GM18502 (cell line): ENCODE measurements around the gene LCE1C.

ENCODE experiments used
- ATAC-seq: cut with Tn5 transposase; IDR thresholded peaks from one replicate; pipeline ENCODE4 v1.9.1; 2021; ENCODE audit warnings: mild to moderate bottlenecking; ENCODE audit not compliant: unreplicated experiment, poor library complexity

The LCE1C gene

GRCh38 chr1:152806576-152806975 is at the start of gene LCE1C:
LCE1C (minus strand) TSS chr1:152806651; CDS start chr1:152805478, 1,173 bp downstream.
- ATAC-seq: no peak

- ATAC-seq: no peak
Observed at GRCh38 chr1:152855661-152856060, 49.2 kb upstream of the LCE1C start.

GRCh38 chr1:152842556-152842955 is 36.1 kb upstream of the LCE1C start, which contains the start of gene LCE6A:
LCE6A (plus strand) TSS chr1:152842856; CDS start chr1:152843521, 665 bp downstream.
- ATAC-seq: no peak

DNA sequence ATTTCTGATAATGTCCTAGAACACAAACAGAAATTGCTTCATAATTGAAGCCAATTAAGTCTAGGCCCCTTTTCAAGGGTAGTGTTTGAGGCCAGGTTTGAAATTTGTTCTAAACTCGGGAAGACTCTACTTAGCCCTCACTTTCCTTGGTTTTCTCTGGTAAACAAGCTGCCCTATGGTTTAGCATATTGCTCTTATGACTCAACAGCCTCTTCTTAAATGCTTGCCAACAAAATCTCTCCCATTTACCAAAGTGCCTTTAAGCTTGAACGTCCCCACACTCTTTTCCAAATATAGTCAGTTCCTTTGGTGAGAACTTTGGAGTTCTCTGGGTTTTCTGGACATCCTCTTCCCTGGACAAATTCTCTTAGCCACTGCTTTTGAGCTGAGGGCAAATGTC is 30.4 kb upstream of the LCE1C start:
- ATAC-seq: no peak

DNA sequence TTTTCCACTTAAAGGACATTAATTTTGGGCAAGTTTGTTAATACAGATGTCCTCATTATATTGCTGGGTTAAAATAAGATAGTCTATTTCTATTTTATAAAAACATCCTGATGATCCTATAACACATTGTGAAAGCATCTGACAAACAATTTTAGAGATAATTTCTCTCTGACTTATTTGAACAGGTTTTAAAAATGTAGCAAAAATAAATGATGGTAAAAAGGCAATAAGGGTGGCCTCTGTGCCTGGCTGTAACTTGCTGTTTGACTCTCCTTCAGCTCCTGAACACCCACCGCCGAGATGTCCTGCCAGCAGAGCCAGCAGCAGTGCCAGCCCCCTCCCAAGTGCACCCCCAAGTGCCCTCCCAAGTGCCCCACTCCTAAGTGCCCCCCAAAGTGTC is 20.7 kb upstream of the LCE1C start, which contains the start of gene LCE1A:
Gene LCE1A, plus strand, starts transcription at position 301 of the 400 bp plus-strand sequence. Its CDS starts 0 bp downstream, at position 301.
- ATAC-seq: no peak

DNA sequence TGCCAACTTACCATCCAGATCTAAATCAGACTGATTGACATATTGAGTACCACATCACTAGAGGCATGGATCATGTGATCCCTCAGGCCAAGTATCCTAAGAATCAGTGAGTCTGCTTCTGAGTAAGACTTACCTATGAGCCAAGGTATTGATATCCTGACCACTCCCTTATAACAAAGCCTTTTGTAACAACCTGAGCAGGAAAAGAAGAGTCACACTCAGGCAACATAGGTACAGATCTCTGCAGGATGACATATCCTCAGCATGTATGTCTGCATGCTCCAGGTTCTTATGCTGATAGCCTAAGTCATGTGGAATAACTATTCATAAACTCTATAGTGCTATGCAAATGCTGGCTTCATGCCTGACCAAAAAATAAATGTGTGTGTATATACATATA is 18.5 kb upstream of the LCE1C start:
- no peak for ATAC-seq

DNA sequence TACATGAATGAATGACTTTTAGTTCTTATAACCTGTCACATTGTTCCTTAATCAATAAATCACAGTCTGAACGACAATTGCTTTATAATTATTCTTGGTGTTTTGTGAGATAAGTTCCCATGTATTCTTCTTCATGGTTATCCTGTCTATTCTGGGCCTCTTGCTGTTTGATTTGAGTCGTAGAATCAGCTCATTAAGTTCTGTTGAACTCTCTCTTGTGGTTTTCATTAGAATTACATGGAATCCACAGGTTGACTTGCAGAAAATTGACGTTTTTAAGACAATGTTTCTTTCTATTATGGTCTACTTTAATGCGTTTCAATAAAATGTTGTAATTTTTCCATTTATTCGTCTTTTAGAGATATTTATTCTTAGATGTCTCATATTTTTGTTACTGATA is 16.8 kb upstream of the LCE1C start:
- no peak for ATAC-seq

- ATAC-seq: no peak
Observed at GRCh38 chr1:152817309-152817708, 10.9 kb upstream of the LCE1C start.

GRCh38 chr1:152811671-152812070 is 5.2 kb upstream of the LCE1C start, which contains the start of gene LCE1B:
LCE1B (plus strand) TSS chr1:152811971; CDS start chr1:152812447, 476 bp downstream.
- no peak for ATAC-seq

DNA sequence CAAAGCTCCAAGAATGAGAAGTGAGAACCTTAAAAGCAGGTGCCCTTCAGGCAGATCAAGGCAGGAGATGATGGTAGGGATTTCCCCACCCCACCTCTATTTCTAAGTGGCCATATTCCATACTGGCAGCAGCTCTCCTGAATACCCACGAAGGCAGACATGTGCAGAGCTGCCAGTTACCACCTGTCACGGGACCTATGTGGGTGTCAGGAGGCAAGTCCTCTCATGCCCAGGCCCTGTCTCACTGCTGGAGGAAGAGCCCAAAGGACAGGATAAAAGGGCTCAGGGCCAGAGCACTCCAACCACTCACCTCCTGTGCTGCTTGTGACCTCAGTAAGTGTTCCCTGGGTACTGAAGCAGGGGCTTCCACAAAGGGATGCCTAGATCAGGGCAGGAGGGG is 4.6 kb upstream of the LCE1C start:
- no peak for ATAC-seq

DNA sequence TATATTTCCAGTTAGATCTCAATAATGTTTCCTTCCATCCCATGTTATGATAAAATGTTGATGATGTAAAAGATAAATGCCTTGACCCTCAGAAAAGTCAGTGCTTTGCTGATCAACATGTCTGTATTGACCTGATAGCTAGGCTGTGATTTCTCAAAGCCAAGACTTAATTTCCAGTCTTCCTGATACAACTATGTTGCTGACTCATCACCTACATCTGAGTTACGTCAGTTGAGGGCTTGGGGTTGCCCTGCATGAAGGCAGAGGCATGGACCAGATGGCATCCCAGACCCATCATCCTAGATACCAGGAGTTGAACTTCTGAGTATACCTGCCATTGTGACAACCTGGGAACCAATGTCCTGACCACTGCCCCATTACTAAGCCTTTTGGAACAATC is 5.1 kb downstream of the LCE1C start:
- ATAC-seq: no peak

DNA sequence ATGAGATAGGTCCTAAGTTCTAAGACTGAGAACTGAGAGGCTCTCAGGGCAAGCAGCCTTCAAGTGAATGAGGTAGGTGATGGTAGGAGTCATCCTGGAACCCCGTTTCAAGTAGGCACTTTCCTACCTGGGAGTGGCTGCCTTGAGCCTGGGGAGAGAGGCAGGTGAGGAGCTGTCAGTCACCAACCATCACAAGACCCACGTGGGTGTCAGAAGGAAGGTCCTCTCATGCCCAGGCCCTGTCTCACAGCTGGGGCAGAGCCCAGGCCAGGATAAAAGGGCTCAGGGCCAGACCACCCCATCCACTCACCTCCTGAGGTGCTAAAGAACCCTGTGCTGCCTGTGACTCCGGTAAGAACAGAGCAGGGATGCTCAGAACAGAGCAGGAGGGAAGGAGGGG is 10.0 kb downstream of the LCE1C start, which contains the start of gene LCE1D:
Gene LCE1D, plus strand, starts transcription at position 301 of the 400 bp plus-strand sequence. CDS start 1,074 bp downstream, outside the sequence.
- no peak for ATAC-seq

DNA sequence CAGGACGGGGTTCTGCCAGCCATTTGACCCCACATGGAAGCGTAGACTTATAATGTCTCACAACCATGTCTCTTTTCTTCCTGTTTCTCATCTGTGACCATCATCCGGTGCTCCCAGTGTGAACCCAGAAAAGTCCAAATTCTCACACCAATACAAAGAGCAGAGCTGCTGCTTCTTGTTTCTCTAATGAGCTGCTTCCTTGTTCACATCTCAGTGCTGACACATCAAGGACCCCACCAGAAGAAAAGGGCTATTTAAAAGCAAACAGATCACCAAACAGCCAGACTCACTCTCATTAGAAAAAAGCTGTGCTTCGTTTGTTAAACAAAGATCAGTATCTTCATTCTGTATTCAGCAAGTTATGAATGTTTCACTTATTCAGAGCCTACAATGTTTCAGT is 10.8 kb downstream of the LCE1C start:
- ATAC-seq: no peak

DNA sequence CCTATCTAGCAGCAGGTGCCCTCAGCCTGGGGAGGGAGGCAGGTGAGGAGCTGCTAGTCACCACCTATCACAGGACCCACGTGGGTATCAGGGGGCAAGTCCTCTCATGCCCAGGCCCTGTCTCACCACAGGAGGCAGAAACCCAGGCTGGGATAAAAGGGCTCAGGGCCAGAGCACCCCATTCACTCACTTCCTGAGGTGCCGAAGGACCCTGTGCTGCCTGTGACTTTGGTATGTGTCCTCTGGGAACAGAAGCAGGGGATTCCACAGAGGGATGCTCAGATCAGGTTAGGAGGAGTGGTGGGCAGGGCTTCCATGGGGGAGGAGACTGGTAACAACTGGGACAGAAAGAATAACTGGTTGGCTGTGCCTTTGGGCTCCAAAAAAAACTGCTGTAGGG is 20.4 kb downstream of the LCE1C start, which contains the start of gene LCE1E:
Gene LCE1E, plus strand, starts transcription at position 181 of the 400 bp plus-strand sequence. CDS start 1,043 bp downstream, outside the sequence.
- ATAC-seq: no peak

GRCh38 chr1:152783095-152783494 is 23.4 kb downstream of the LCE1C start:
- ATAC-seq: no peak

- no peak for ATAC-seq
Observed at GRCh38 chr1:152777510-152778137, 28.8 kb downstream of the LCE1C start.

GRCh38 chr1:152776361-152776760 is 30.1 kb downstream of the LCE1C start:
- no peak for ATAC-seq

DNA sequence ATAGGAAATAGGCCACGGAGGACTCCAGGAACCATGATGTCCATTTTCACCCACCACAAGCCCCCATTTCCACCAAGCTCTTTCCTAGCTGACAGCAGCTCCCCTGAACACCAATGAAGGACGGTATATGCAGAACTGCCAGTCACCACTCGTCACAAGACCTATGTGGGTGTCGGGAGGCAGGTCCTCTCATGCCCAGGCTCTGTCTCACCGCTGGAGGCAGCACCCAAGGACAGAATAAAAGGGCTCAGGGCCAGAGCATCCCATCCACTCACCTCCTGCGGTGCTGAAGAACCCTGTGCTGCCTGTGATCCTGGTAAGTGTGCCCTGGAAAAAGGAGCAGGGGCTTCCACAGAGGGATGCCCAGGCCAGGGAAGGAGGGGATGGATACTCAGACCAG is 31.6 kb downstream of the LCE1C start, which contains the start of gene LCE1F:
Gene LCE1F, plus strand, starts transcription at position 266 of the 400 bp plus-strand sequence. CDS start 1,232 bp downstream, outside the sequence.
- no peak for ATAC-seq

GRCh38 chr1:152770411-152770810 is 36.0 kb downstream of the LCE1C start:
- ATAC-seq: no peak

- no peak for ATAC-seq
Observed at GRCh38 chr1:152768847-152769533, 37.5 kb downstream of the LCE1C start.

GRCh38 chr1:152761609-152762213 is 44.7 kb downstream of the LCE1C start:
- ATAC-seq: no peak
